ENCODE results near the gene AKR1C3. TPM values are rescaled to one million over a fixed set of nuclear protein-coding genes. Genes with fewer than 3 reads are reported as not detected.
"Not testable (repeated sequence)": the region's sequence is repeated elsewhere in the genome, so short reads cannot be mapped to it uniquely, and the experiment has no call there.

Gene AKR1C3
- polyA plus RNA-seq, 3 donors = 63.2 to 79.0 (median 74.3) TPM

GRCh38 chr10:5088703-5089261, 5.4 kb upstream of the AKR1C3 start:
- DNase-seq (ENCODE audit: low read depth in 3 of 3, low spot score in 2 of 3) = no peak

GRCh38 chr10:5089865-5090264, 4.3 kb upstream of the AKR1C3 start:
- no peak for DNase-seq (ENCODE audit: low read depth in 3 of 3, low spot score in 2 of 3)

GRCh38 chr10:5090551-5090950, 3.7 kb upstream of the AKR1C3 start:
- no peak for DNase-seq (ENCODE audit: low read depth in 3 of 3, low spot score in 2 of 3)

DNA sequence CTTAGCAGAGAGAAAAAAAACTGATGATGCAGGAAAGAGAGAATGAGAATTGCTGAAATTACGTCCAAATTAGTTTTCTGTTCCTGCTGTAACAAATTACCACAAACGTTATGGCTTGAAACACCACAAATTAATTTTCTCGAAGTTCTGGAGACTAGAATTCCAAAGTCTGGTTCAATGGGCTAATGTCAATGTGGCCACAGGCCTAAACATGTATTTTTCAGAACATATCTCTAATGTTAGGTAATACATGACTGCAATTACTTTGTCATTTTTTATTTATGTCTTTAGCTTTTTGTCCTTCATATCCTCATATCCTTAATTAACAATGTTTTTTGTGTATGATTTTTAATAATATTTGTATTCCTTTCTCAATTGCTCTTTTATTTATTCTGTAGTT, 3.0 kb upstream of the AKR1C3 start:
- DNase-seq (ENCODE audit: low read depth in 3 of 3, low spot score in 2 of 3) = no peak

DNA sequence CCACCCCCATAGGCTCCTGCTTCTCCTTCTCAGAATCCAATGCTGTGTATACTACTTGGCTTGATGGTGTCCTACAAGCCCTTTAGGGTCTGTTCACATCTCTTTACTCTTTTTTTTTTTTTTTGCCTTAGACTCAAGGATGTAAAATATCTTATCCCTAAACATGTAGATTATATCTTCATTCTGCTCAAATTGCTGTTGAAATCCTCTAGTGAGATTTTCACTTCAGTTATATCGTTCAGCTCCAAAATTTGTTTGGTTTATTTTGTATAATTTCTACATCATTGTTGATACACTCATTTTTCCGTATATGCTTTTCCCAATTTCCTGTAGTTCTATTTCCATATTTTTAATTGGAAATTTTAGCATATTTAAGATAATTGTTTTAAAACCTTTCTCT, 1.8 kb upstream of the AKR1C3 start:
- DNase-seq (ENCODE audit: low read depth in 3 of 3, low spot score in 2 of 3) = no peak

- DNase-seq (ENCODE audit: low read depth in 3 of 3, low spot score in 2 of 3) = no peak
These were observed 1.1 kb upstream of the AKR1C3 start for GRCh38 chr10:5092848-5093790.

- DNase-seq (ENCODE audit: low read depth in 3 of 3, low spot score in 2 of 3) = no peak
These were observed 1.5 kb downstream of the AKR1C3 start for GRCh38 chr10:5095687-5096086.

DNA sequence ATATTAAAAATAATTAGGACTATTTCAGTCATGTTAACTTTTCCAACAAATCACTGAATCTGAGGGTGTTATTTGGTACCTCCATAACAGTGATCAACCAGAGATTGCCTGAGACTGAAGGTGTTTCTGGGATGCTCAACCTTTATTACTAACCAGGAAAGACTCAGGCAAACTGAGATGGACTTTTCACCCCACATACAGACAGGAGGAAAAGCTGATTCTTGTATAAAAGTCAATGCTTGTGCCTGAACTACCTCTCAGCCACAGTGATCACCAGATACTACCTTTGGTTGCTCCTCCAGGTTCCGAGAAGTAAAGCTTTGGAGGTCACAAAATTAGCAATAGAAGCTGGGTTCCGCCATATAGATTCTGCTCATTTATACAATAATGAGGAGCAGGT, 1.9 kb downstream of the AKR1C3 start:
- no peak for DNase-seq (ENCODE audit: low read depth in 3 of 3, low spot score in 2 of 3)

GRCh38 chr10:5102479-5102878, 8.3 kb downstream of the AKR1C3 start:
- not testable (repeated sequence) for DNase-seq (ENCODE audit: low read depth in 3 of 3, low spot score in 2 of 3)

DNA sequence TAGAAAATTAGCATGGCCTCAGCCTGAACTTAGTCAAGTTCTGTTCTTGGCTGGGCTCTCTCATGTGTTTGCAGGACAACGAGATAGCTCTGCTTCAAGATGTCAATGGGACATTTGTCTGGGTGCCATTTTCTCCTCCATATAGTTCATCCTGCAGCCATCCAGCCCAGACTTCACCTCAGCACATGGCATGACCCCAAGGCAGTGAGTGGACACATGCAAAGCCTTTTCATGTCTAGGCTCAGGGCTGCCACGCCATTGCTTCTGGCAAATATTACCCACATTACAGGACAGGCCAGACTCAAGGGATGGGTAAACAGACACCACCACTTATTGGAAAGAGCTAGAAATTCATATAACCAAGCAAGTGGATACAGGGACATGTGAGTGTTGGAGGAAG, 9.3 kb downstream of the AKR1C3 start:
- DNase-seq (ENCODE audit: low read depth in 3 of 3, low spot score in 2 of 3) = no peak

GRCh38 chr10:5105626-5106025, 11.4 kb downstream of the AKR1C3 start:
- no peak for DNase-seq (ENCODE audit: low read depth in 3 of 3, low spot score in 2 of 3)

DNA sequence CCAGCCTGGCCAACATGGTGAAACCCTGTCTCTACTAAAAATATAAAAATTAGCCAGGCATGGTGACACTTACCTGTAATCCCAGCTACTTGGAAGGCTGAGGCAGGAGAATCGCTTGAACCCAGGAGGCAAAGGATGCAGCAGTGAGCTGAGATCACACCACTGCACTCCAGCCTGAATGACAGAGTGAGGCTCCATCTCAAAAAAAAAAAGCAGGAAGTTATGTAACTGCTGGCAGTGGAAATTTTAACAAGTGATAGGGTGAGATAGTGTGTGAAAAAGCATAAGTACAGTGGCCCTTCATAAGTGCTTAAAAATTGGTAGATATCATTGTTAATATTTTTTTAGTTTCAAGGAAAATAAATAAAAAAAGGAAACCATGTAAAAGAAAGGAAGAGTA, 12.3 kb downstream of the AKR1C3 start:
- DNase-seq (ENCODE audit: low read depth in 3 of 3, low spot score in 2 of 3) = no peak

DNA sequence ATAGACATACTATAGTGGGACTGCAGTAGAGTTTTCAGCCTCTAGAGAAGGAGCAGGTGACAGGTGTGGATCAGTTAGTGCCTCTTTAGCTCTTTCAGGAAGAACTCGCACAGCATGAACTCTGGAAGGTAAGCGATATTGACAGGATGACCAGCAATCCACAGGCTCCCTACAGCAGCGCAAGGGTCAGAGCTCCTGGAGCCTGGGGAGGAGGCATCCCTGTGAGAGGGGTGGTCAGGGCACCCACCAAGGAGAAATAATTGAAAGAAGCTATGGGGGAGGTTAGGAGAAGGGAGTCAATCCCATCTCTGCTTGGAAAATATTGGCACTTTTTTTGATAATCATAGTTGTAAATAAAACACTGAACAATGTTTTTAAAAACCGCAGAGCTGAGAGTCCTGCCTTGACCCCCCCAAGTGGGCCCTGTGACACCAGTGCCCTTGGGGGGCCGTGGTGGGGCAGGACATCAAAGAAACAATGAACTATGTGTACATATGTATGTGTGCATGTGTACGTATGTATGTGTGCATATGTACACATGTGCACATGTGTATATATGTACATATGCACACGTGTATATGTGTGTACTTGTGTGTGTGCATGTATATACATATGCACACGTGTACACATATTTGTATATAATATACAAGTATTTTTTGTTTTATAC, 13.8 kb downstream of the AKR1C3 start:
- no peak for DNase-seq (ENCODE audit: low read depth in 3 of 3, low spot score in 2 of 3)

- DNase-seq (ENCODE audit: low read depth in 3 of 3, low spot score in 2 of 3) = no peak
These were observed 14.6 kb downstream of the AKR1C3 start for GRCh38 chr10:5108658-5109416.

GRCh38 chr10:5109861-5110260, 15.6 kb downstream of the AKR1C3 start:
- DNase-seq (ENCODE audit: low read depth in 3 of 3, low spot score in 2 of 3) = not testable (repeated sequence)

GRCh38 chr10:5116621-5117020, 22.4 kb downstream of the AKR1C3 start:
- DNase-seq (ENCODE audit: low read depth in 3 of 3, low spot score in 2 of 3) = no peak

GRCh38 chr10:5117026-5117425, 22.8 kb downstream of the AKR1C3 start:
- DNase-seq (ENCODE audit: low read depth in 3 of 3, low spot score in 2 of 3) = no peak

- DNase-seq (ENCODE audit: low read depth in 3 of 3, low spot score in 2 of 3) = not testable (repeated sequence)
These were observed 25.8 kb downstream of the AKR1C3 start for GRCh38 chr10:5119997-5120396.

- DNase-seq (ENCODE audit: low read depth in 3 of 3, low spot score in 2 of 3) = no peak
These were observed 29.7 kb downstream of the AKR1C3 start for GRCh38 chr10:5123886-5124285.

DNA sequence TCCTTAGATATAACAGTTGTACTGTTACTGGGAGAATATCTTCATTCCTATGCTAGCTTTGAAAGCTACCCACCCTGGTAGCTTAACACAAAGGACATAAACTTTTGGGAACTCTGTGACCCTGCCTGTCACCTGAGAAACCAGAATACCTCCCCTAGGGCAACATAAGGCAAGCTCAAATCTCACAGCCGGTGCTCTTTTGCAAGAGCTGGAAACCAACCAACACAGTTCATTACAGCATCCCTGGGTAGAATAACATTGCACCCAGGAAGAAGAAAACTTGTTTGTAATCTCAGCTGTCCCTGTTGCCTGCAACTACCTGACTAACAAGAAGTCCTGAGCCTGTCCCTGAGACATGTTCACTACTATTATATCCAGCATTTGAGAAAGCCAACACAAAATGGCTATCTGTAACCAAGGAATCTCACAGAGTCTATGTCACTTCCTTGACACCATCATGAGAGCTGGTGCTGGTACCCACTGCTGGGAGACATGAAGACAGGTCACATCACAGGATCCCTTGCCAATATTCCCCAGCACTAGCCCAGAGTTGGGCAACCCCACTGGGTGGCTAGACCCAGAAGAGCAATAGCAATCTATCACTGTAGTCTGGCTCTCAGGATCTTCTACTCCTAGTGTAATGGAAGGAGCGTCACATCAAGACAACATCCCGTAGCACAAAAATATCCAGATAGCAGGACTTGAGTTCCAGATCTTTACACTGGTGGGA, 31.3 kb downstream of the AKR1C3 start:
- no peak for DNase-seq (ENCODE audit: low read depth in 3 of 3, low spot score in 2 of 3)
